ENCODE data around the gene MAP6. TPM values are rescaled to one million over a fixed set of nuclear protein-coding genes. Genes with fewer than 3 reads are reported as not detected.

The MAP6 gene
- total RNA-seq, 1 experiment from 2014 or later: not detected

- Histone ChIP-seq H3K4me2 (ENCODE audit: low read length) (no peak overlapping the region), H3K9ac (ENCODE audit: low read length) (no peak overlapping the region), H3K4me1 (ENCODE audit: control insufficient read depth in 1 of 2, insufficient read depth in 2 of 2, low read length in 2 of 2) (peaks cover 0 to 16% of the 10 kb centered on the region in 2 experiments; a peak in 2 of 4 replicates), H2AFZ (ENCODE audit: low read depth, low read length, poor library complexity, severe bottlenecking) (no peak overlapping the region), H3K27me3 (ENCODE audit: insufficient read depth, low read length) (no peaks in the 10 kb centered on the region), H3K9me3 (ENCODE audit: control insufficient read depth in 1 of 2, insufficient read depth in 1 of 2, low read depth in 1 of 2, low read length in 2 of 2) (no peaks in the 10 kb centered on the region), H3K79me2 (ENCODE audit: insufficient read depth, low read length) (no peaks in the 10 kb centered on the region), H3K36me3 (ENCODE audit: control insufficient read depth in 1 of 2, insufficient read depth in 2 of 2, low read length in 2 of 2) (no peaks in the 10 kb centered on the region), H4K20me1 (ENCODE audit: insufficient read depth) (no peaks in the 10 kb centered on the region), H3K27ac (ENCODE audit: low read depth, low read length) (no peak overlapping the region), H3K9me2 (ENCODE audit: insufficient read depth) (no peaks in the 10 kb centered on the region), H3K4me3 (replicated peaks in 1 of 2; ENCODE audit: low read depth in 1 of 2, low read length in 2 of 2) (no peak overlapping the region)
- DNase-seq (ENCODE audit: low read depth, low spot score) (no peak), ATAC-seq (no peak)
- TF ChIP-seq EZH2 (IDR thresholded peaks at IDR 0.05) (no peak), FOSL1 (IDR thresholded peaks at IDR 0.05; ENCODE audit: low read depth) (no peak), ZBTB33 (IDR thresholded peaks at IDR 0.05; ENCODE audit: extremely low read depth, insufficient replicate concordance, low read length) (no peak)
- ChIA-PET POLR2A (interaction anchor here (1.0 to 2.0 kb wide), 2 partner anchors 8 to 17 kb away, joined by 3 to 11 read pairs; partner anchors contain the start of gene SERPINH1), CTCF (interaction anchor here (1.0 to 1.6 kb wide), 3 partner anchors 9 to 103 kb away, joined by 3 to 4 read pairs (median 3); no protein-coding TSS in a partner anchor), RAD21 (ENCODE audit: low non-redundant PET in 1 of 2, low total read pairs in 2 of 2, uncharacterized antibody in 2 of 2, unreplicated experiment in 2 of 2) (no interaction called here)
- intact Hi-C loops (cut with micrococcal nuclease): no loop called here
- no TSS peak for BruUV-seq (replicated peaks)
These were observed 115.0 kb downstream of the MAP6 start for GRCh38 chr11:75553889-75554257.

- H2AFZ ChIP-seq (ENCODE audit: low read depth, low read length, poor library complexity, severe bottlenecking): no peak overlapping the region
- H3K4me1 ChIP-seq (ENCODE audit: control insufficient read depth in 1 of 2, insufficient read depth in 2 of 2, low read length in 2 of 2): peaks cover 0 to 10% of the 10 kb centered on the region in 2 experiments; a peak in 2 of 4 replicates
- H3K4me3 ChIP-seq (replicated peaks in 1 of 2; ENCODE audit: low read depth in 1 of 2, low read length in 2 of 2): no peak overlapping the region
- CTCF ChIA-PET: interaction anchor here (1.6 kb wide), 1 partner anchor 16 kb away, joined by 4 read pairs; no protein-coding TSS in a partner anchor
- H3K79me2 ChIP-seq (ENCODE audit: insufficient read depth, low read length): no peaks in the 10 kb centered on the region
- H3K9me3 ChIP-seq (ENCODE audit: control insufficient read depth in 1 of 2, insufficient read depth in 1 of 2, low read depth in 1 of 2, low read length in 2 of 2): no peaks in the 10 kb centered on the region
- H3K27ac ChIP-seq (ENCODE audit: low read depth, low read length): no peak overlapping the region
- DNase-seq (ENCODE audit: low read depth, low spot score): no peak
- H3K4me2 ChIP-seq (ENCODE audit: low read length): no peak overlapping the region
- BruUV-seq (replicated peaks): no TSS peak
- no peaks in the 10 kb centered on the region for H3K9me2 ChIP-seq (ENCODE audit: insufficient read depth)
- RAD21 ChIA-PET (ENCODE audit: low non-redundant PET in 1 of 2, low total read pairs in 2 of 2, uncharacterized antibody in 2 of 2, unreplicated experiment in 2 of 2): no interaction called here
- no peak overlapping the region for H3K9ac ChIP-seq (ENCODE audit: low read length)
- POLR2A ChIA-PET: interaction anchor here (2.0 kb wide), 1 partner anchor 9 kb away, joined by 11 read pairs; the partner anchor contains the start of gene SERPINH1
- H3K36me3 ChIP-seq (ENCODE audit: control insufficient read depth in 1 of 2, insufficient read depth in 2 of 2, low read length in 2 of 2): no peaks in the 10 kb centered on the region
- intact Hi-C loops (cut with micrococcal nuclease): no loop called here
- ATAC-seq: peak; percentile 56; the same call in 1 of the 2 replicates
- H4K20me1 ChIP-seq (ENCODE audit: insufficient read depth): no peaks in the 10 kb centered on the region
- no peaks in the 10 kb centered on the region for H3K27me3 ChIP-seq (ENCODE audit: insufficient read depth, low read length)
- TF ChIP-seq EZH2phosphoT487 (IDR thresholded peaks at IDR 0.05; ENCODE audit: borderline replicate concordance) (no peak), CBX3 (IDR thresholded peaks at IDR 0.05; ENCODE audit: low read depth) (no peak), ZBTB33 (IDR thresholded peaks at IDR 0.05; ENCODE audit: extremely low read depth, insufficient replicate concordance, low read length) (no peak), REST (IDR thresholded peaks at IDR 0.05; ENCODE audit: low read depth) (no peak), SP1 (IDR thresholded peaks at IDR 0.05; ENCODE audit: low read depth) (no peak), CEBPB (IDR thresholded peaks at IDR 0.05; ENCODE audit: low read depth) (no peak), RAD21 (IDR thresholded peaks at IDR 0.05; ENCODE audit: low read depth) (no peak), FOSL1 (IDR thresholded peaks at IDR 0.05; ENCODE audit: low read depth) (no peak), TCF7L2 (IDR thresholded peaks at IDR 0.05; ENCODE audit: borderline replicate concordance, extremely low read depth, insufficient read depth, insufficient read length) (no peak), ZNF274 (IDR thresholded peaks at IDR 0.05; ENCODE audit: low read depth, low read length) (no peak)
These were observed 115.7 kb downstream of the MAP6 start for GRCh38 chr11:75553182-75553581.
